PC-3 (cell line): ENCODE results near the gene NTRK2. TPM values are rescaled to one million over a fixed set of nuclear protein-coding genes. Genes with fewer than 3 reads are reported as not detected.

Experiments
- ATAC-seq: fragments of 200-7000 bp; cut with Tn5 transposase; 2 replicates; pipeline ENCODE4 v1.9.1; 2020; ENCODE audit warnings: mild to moderate bottlenecking, moderate library complexity
- BruUV-seq: library from RNA; stranded (reverse); fragments of 400-500 nt; replicated peaks from 2 replicates; lab custom pipeline; 2021; lab: Mats Ljungman, UMichigan
- CTCF ChIA-PET: fragments of 300-600 bp; sonication (Branson Sonifier 250); formaldehyde crosslinking; loops from one replicate; lab custom pipeline; 2022; ENCODE audit warnings: antibody characterized with exemption; lab: Charles Lee
- POLR2A ChIA-PET: fragments of 300-600 bp; sonication (Branson Sonifier 250); formaldehyde crosslinking; loops from one replicate; lab custom pipeline; 2022; ENCODE audit warnings: antibody characterized with exemption; ENCODE audit not compliant: unreplicated experiment; lab: Charles Lee
- DNase-seq: peaks from one replicate; pipeline ENCODE4 v3.0.0-alpha.2; 2015
- H2AFZ ChIP-seq: fragments of 300-600 bp; sonication (generic); 2 replicates; pipeline ENCODE4 v1.6.0; 2016; ENCODE audit warnings: antibody characterized with exemption, low read length
- H3F3A ChIP-seq: fragments of 300-600 bp; sonication (generic); one replicate; pipeline ENCODE4 v1.6.0; 2017; ENCODE audit warnings: antibody characterized with exemption, low read length, control low read depth, mild to moderate bottlenecking; ENCODE audit not compliant: unreplicated experiment
- H3K27ac ChIP-seq: fragments of 300-600 bp; sonication (generic); 2 replicates; pipeline ENCODE4 v1.5.1; 2016; ENCODE audit warnings: mild to moderate bottlenecking, low read length
- H3K27me3 ChIP-seq: fragments of 300-600 bp; sonication (generic); 2 replicates; pipeline ENCODE4 v1.6.1; 2016; ENCODE audit warnings: low read length, mixed read lengths
- H3K36me3 ChIP-seq: fragments of 300-600 bp; sonication (generic); 2 replicates; pipeline ENCODE4 v1.6.1; 2016; ENCODE audit warnings: low read depth, mixed run types, low read length, mixed read lengths
- H3K4me1 ChIP-seq: fragments of 300-600 bp; sonication (generic); 2 replicates; pipeline ENCODE4 v1.5.1; 2016; ENCODE audit warnings: low read length; ENCODE audit not compliant: insufficient read depth
- H3K4me2 ChIP-seq: fragments of 300-600 bp; sonication (generic); 2 replicates; pipeline ENCODE4 v1.6.0; 2016; ENCODE audit warnings: low read length
- H3K4me3 ChIP-seq: fragments of 300-600 bp; sonication (generic); 2 replicates; pipeline ENCODE4 v1.5.1; 2016; ENCODE audit warnings: mild to moderate bottlenecking, low read length, mixed read lengths
- H3K79me2 ChIP-seq: fragments of 300-600 bp; sonication (generic); 2 replicates; pipeline ENCODE4 v1.6.1; 2017; ENCODE audit warnings: low read length, mixed read lengths
- H3K9ac ChIP-seq: fragments of 300-600 bp; sonication (generic); 2 replicates; pipeline ENCODE4 v1.6.0; 2016; ENCODE audit warnings: mild to moderate bottlenecking, low read length
- H3K9me2 ChIP-seq: fragments of 300-600 bp; sonication (generic); replicated peaks from 2 replicates; pipeline ENCODE4 v1.6.1; 2016; ENCODE audit warnings: mixed run types, low read length, mixed read lengths
- H3K9me3 ChIP-seq: fragments of 300-600 bp; sonication (generic); 2 replicates; pipeline ENCODE4 v1.6.1; 2016; ENCODE audit warnings: low read length, mixed read lengths
- H4K20me1 ChIP-seq: fragments of 300-600 bp; sonication (generic); 2 replicates; pipeline ENCODE4 v1.6.1; 2016; ENCODE audit warnings: low read length, mixed read lengths
- CTCF ChIP-seq: fragments of 300-600 bp; sonication (generic); conservative IDR thresholded peaks from 2 replicates; pipeline ENCODE4 v1.5.1; 2017; ENCODE audit warnings: antibody characterized with exemption, low read depth, mild to moderate bottlenecking, low read length
- EZH2 ChIP-seq: fragments of 300-600 bp; sonication (generic); IDR thresholded peaks from one replicate; pipeline ENCODE4 v1.6.1; 2017; ENCODE audit warnings: antibody characterized with exemption, mild to moderate bottlenecking, low read length; ENCODE audit not compliant: unreplicated experiment
- EZH2phosphoT487 ChIP-seq: fragments of 300-600 bp; sonication (generic); IDR thresholded peaks from 2 replicates; pipeline ENCODE4 v1.6.1; 2018; ENCODE audit warnings: mild to moderate bottlenecking, antibody characterized with exemption, low read length, borderline replicate concordance
- intact Hi-C: fragments of 100-400 bp; cut with micrococcal nuclease; formaldehyde crosslinking; loops from 2 replicates; pipeline ENCODE4 v1.9.0; 2023
- total RNA-seq: library from RNA; depleted of rRNA; stranded (reverse); fragments of >200 nt; gene quantifications from 2 replicates; pipeline ENCODE4 v1.2.3, GENCODE V29; 2014

The NTRK2 gene
- total RNA-seq, 1 experiment from 2014 or later, result not detected

GRCh38 chr9:84761137-84761808, 91.7 kb downstream of the NTRK2 start:
- Histone ChIP-seq H3K79me2 (no peaks in the 10 kb centered on the region), H3K27ac (no peak overlapping the region), H3K4me3 (no peak overlapping the region), H3K4me2 (no peak overlapping the region), H3K9ac (no peak overlapping the region), H3F3A (no peaks in the 10 kb centered on the region), H2AFZ (no peak overlapping the region), H3K9me2 (no peaks in the 10 kb centered on the region), H3K4me1 (no peaks in the 10 kb centered on the region), H4K20me1 (no peaks in the 10 kb centered on the region), H3K36me3 (no peaks in the 10 kb centered on the region), H3K9me3 (no peaks in the 10 kb centered on the region), H3K27me3 (no peaks in the 10 kb centered on the region)
- ChIA-PET CTCF (no interaction called here), POLR2A (no interaction called here)
- no peak for TF ChIP-seq EZH2phosphoT487
- no peak for TF ChIP-seq CTCF
- TF ChIP-seq EZH2, result no peak
- no TSS peak for BruUV-seq
- DNase-seq (no peak), ATAC-seq (no peak)
- intact Hi-C loops, result no loop called here

GRCh38 chr9:84772511-84772910, 103.0 kb downstream of the NTRK2 start:
- H3K36me3 ChIP-seq, result no peaks in the 10 kb centered on the region
- CTCF ChIA-PET, result no interaction called here
- 0 out of 2 replicates have a peak, but pooled peaks cover 6% of the 10 kb centered on the region for H3K27me3 ChIP-seq
- DNase-seq (no peak), ATAC-seq (no peak)
- intact Hi-C loops, result no loop called here
- no TSS peak for BruUV-seq
- H3K4me2 ChIP-seq, result no peak overlapping the region
- H3K4me3 ChIP-seq, result no peak overlapping the region
- H3K9me2 ChIP-seq, result no peaks in the 10 kb centered on the region
- no peak overlapping the region for H3K9ac ChIP-seq
- H3K9me3 ChIP-seq, result no peaks in the 10 kb centered on the region
- H2AFZ ChIP-seq, result no peak overlapping the region
- no peaks in the 10 kb centered on the region for H3K79me2 ChIP-seq
- no peaks in the 10 kb centered on the region for H3F3A ChIP-seq
- TF ChIP-seq CTCF (no peak), EZH2phosphoT487 (no peak), EZH2 (no peak)
- H3K4me1 ChIP-seq, result no peaks in the 10 kb centered on the region
- no peaks in the 10 kb centered on the region for H4K20me1 ChIP-seq
- no peak overlapping the region for H3K27ac ChIP-seq
- POLR2A ChIA-PET, result no interaction called here

- ATAC-seq, result no peak
- Histone ChIP-seq H3K9me3 (no peaks in the 10 kb centered on the region), H3K4me2 (no peak overlapping the region), H3K9ac (no peak overlapping the region), H3K4me3 (no peak overlapping the region), H3K79me2 (no peaks in the 10 kb centered on the region), H3K27ac (no peak overlapping the region), H3F3A (no peaks in the 10 kb centered on the region), H3K9me2 (no peaks in the 10 kb centered on the region), H3K36me3 (no peaks in the 10 kb centered on the region), H2AFZ (no peak overlapping the region), H3K27me3 (0 out of 2 replicates have a peak, but pooled peaks cover 7% of the 10 kb centered on the region), H3K4me1 (no peaks in the 10 kb centered on the region), H4K20me1 (no peaks in the 10 kb centered on the region)
- TF ChIP-seq CTCF, result no peak
- TF ChIP-seq EZH2phosphoT487, result no peak
- no peak for TF ChIP-seq EZH2
- no TSS peak for BruUV-seq
- no peak for DNase-seq
- ChIA-PET POLR2A (no interaction called here), CTCF (no interaction called here)
- intact Hi-C loops, result no loop called here
Measured at GRCh38 chr9:84773022-84773421, 103.5 kb downstream of the NTRK2 start.
